ENCODE measurements around the gene COL28A1.
"Not testable (repeated sequence)": the region's sequence is repeated elsewhere in the genome, so short reads cannot be mapped to it uniquely, and the experiment has no call there.

Gene COL28A1

DNA sequence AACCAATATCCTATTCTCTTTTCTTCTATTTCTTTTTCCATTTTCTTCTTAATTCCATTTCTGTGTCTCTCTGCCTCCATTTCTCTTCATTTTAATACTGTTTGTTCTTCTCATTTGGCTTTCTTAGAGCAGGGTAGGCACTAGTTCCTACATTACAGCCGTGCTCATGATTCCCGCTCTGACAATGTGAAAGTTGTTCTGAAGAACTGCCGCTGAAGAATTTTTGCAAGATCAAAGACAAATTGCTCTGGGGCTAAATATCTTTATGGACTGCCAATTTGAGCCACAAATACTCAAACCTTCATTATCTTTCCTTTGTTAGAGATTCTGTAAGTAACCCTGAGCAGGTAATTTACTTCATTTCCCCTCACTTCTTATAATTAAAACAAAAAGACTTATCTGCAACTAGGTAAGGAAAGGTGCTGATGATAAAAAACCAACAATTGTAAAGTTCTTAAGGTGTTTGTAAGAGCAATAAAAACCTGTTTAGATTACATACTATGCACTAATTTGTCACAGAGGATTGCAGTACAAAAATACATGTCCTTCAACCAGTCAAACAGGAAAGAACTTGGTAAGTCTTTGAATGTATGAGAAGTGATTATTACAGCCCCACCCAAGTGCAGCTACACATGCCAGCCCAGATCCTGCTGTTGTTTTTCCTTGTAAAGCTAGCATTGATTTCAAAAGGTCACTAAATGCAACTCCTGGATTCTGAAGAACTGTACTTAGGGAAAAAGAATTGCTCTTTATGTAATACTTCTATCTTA is 127.5 kb downstream of the COL28A1 start:
- FAIRE-seq = peak; percentile 94

DNA sequence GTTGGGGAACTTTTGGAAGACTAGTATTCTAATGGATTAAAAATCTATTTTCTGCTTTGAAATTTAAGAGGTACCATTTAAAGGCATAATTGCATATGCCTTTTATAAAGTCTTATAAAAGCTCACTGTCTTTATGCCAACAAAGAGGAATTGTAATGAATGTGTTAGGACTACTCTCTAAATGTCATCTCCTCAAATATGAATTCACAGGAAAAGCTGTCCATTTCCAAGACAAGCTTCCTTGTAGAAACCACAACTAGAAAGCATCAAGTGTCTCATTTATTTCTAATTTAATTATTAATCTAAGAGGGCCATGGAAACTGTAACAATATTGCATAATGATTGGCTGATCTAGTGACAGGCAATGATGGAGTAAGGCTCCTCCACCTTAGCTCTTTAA is 130.2 kb downstream of the COL28A1 start:
- no peak for FAIRE-seq

DNA sequence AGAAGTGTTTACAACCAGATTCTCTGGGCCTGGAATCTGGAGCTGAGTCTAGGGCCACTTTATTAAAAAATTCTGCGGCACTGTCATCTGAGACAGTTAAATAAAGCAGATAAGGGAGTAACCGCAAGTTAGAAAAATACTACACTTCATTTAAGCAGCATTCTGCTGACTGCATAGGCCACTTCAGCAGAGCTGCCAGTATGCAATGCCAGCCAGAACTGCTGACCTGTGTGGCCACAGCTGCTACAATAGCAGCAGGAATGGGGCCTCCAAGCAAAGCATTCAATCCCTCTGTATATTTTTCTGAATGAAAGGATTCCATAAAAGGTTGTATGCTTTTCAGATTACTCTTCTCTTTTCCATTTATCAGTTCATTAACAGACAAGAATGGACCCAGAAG is 136.0 kb downstream of the COL28A1 start:
- FAIRE-seq = no peak

DNA sequence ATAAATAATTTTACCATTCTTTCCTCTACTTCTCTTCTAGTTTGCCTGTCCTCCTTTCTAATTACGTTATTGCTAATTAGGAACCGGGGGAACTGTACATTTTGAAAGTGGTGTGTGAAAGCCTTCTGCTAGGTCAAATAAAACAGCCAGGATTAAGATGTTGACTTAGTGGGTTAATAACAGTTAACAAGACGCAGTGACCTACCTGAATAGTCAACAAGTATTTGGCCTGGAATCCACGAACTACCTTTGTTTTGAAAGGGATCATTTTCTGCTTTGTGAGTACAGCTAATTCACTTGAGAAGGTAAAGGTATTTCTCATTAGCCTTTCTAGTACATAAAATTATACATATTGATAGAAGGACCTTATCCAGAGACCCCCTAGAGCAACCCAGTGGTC is 139.9 kb downstream of the COL28A1 start:
- no peak for FAIRE-seq

DNA sequence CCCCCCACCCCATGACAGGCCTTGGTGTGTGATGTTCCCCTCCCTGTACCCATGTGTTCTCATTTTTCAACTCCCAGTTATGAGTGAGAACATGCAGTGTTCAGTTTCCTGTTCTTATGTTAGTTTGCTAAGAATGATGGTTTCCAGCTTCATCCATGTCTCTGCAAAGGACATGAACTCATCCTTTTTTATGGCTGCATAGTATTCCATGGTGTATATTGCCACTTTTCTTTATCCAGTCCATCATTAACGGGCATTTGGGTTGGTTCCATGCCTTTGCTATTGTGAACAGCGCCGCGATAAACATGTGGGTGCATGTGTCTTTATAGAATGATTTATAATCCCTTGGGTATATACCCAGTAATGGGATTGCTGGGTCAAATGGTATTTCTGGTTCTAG is 147.5 kb downstream of the COL28A1 start:
- not testable (repeated sequence) for FAIRE-seq

DNA sequence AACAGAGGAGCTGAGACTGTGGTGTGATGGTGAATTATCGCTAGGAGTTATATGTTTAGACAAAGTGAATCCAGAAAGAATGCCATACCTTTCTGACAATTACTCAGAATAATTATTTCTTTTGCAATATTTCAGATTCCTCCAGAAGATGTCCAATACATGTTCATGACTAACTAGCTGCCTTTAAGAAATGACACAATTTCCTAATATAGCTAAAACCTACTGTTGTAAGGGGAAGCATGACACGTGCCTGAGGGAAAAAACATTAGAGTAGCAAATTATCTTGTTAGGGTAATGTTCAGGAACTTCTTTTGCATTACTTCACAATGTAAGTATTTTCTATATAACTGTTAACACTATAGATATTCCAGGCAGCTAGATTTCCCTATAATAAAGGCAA is 150.3 kb downstream of the COL28A1 start:
- no peak for FAIRE-seq

DNA sequence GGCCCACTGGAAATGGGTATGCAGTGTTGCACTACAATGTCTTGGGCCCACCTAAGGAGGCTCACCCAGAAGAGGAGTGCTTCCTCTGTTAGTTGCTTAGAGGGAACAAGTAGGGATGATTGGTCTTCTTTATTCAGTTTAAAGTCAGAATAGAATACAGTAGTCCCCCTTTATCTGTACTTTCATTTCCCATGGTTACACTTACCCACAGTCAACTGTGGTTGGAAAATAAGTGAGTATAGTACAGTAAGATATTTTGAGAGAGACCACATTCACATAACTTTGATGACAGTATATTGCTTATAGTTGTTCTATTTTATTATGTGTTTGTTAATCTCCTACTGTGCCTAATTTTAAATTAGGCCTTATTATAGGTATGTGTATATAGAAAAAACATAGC is 151.4 kb downstream of the COL28A1 start:
- FAIRE-seq = no peak

DNA sequence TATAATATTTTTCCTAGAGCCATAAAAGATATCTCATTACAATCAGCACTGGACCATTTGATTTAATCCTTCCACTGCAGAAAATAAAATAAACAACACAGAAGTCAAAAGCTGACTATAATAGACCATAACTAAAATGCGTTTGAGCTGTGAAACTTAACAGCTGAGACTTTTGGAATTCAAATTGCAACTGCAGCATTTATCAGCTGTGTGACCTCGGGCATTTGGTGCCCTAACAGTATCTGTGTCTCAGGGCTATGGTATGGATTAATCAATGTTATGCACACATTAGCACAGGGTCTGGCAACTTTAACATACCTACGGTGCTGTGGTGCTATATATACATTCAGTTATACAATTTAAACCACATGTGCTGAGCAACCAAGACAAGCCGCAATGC is 160.1 kb downstream of the COL28A1 start:
- no peak for FAIRE-seq

DNA sequence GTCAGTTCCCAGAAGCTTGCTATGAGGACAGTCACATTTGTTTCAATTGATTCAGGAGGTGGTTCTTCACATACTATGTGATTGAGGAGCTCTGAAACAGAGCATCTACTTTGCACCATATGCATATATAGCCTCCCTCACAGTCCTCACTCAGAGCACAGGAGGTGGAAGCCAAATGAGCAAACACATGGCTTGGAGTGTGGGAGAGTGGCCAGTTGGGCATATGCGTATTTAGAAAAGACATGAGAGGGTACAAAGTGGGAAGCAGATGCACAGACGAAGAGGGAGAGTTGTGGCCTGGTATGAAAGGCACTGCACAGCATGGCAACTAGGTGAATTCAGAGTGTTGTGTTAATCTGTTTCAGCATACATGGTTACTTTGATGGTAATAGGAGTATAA is 165.6 kb downstream of the COL28A1 start:
- no peak for FAIRE-seq

DNA sequence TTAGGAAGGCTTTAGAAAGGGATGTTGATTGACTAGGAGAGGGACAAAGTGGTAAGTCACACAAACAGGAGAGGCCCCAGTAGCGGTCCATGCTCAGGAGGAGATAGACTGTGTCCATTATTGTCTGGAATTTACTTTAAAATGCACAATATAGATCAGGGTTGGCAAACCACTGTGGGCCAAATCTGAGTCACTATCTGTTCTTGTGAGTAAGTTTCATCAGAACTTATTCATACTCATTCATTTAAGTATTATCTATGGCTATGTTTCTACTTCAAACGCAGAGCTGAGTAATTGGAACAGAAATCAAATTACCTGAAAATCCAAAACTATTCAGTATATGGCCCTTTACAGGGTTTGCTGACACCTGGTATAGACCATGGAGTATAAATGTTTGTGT is 166.5 kb downstream of the COL28A1 start:
- FAIRE-seq = no peak

DNA sequence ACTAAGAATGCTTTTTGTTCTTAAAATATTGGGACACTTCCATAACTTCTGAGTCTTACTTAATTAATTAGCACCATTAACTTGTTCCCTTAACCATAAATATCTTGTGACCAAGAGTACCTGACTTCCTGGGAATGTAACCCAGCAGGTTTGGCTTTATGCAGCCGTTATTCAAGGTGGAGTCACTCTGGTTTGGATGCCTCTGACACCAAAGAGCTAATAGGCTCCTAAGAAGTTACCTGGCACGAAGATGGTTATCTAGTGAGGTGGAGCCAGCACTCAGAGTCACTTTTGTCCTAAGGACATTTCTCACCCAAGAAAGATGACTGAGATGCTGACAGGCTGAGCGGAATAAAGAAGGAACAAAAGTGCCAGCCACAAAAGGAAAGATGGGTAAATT is 181.0 kb downstream of the COL28A1 start:
- no peak for FAIRE-seq

DNA sequence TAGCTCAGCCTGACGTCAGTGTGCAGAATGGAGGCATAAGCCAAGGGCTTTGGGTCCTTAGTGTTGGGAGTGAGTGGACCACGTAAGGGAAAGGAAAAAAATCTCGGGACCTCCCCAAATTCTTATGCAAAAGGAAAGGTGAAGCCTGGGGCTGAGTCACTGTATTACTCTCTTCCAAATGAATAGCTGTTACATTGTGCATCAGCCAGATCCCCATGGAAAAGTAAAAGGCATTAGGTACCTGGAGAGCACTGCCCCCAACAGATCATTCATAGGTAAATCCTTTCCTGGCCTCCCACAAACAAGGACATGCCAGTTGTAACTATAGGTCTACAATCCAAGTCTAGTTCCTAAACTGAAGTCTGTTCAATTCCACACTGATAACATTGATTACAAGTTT is 182.8 kb downstream of the COL28A1 start:
- FAIRE-seq = no peak

DNA sequence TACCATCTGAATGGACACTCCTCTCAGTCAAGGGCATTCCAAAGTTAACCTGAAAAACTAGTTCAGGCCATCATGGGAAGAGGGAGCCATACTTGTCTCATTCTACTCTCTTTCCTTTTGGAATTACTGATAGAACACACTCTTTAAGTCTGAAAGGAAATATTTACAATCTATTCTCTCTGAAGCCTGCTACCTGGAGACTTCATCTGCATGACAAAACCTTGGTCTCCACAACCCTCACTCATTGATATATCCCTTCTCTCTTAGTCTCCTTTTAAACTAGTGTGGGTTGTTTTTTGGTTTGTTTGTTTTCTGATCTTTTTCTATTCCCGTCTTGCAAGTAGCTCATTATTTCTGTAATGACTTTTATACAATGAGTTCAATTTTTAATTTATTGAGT is 183.8 kb downstream of the COL28A1 start:
- no peak for FAIRE-seq

DNA sequence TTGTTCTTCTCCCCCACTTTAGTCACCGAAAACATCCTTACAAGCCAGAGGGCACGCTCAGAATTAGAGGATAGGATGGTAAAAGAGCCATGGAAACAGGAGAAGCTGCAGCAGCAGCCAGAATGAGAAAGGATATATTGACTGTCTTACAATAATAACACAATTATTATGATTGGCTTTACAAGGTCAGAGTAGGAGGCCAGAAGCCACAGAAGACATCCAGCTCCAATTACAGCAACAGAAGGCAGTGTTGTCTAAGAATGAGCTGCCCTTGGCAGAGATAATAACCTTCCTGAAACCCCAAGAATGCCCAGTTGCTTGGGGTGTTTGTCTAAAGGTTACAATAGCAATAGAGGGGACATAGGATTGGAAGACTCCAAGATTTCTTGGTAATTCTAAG is 184.5 kb downstream of the COL28A1 start:
- no peak for FAIRE-seq

DNA sequence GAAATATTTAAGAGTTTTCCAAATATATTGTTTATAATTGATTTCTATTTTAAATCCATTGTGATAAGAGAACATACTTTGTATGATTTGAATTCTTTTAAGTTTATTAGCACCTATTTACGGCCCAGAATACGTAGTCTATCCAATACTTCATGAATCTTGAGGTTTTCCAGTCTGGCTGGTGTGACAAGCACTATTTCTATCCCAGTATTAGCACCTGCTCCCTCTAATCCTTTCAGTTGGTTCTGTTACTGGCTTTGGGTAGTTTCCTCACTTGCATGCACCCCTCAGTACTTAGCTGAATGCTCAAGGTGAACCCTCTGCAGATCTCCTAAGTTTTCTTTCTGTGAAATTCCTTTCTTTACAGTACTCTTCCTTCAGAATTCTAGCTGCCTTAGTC is 186.5 kb downstream of the COL28A1 start:
- no peak for FAIRE-seq

DNA sequence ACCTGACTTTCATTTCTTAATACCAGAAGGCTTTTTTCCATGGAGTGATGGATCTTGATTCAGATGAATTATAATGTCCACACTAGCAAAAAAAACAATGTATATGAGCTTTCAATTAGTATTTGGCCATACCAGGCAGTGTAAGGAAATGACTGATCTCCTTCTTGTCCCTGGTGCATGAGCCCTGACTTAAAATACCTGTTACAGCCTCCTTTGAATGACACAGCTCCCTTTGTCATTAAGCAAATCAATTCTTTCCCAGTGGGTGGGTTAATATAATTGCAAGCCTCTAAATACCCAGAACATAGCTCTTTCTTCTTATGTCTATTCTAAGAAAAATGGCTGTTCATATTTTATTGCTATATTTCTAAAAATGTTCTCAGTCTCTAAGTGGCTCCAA is 188.6 kb downstream of the COL28A1 start:
- no peak for FAIRE-seq

DNA sequence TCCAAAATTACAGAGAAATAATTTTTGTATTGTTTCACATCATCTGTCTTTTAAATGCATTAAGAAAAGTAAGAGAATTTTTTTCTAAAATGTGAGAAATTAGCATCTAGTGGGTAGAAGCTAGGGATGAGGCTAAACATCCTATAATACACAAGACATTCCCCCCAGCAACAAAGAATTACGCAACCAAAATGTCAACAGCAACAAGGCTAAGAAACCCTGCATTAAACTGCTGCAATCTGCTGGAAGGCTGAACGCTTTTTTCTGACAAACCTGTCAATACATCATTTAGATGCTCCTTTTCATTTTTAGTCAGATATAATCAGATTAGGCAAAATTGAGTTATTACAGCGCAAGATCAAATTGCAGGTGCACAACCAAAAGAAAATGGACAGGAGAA is 191.1 kb downstream of the COL28A1 start:
- FAIRE-seq = no peak

DNA sequence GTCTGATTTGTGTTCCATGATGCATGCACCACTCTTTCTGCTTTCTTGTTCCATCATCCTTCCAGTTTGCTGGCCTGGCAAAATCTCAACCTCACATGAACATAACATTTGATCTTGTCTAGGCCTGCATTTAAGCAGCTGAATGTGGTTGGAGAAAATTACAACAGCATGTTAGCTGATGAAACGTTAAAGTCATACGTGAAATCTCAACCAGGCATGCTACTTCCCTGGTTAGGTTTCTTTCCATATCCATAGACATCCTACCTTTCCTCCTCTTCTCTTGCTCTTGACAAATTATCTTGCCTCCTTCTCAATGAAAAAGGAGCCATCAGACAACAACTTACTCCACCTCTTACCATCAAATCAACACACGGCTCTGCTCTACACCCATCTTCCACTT is 199.8 kb downstream of the COL28A1 start:
- no peak for FAIRE-seq

DNA sequence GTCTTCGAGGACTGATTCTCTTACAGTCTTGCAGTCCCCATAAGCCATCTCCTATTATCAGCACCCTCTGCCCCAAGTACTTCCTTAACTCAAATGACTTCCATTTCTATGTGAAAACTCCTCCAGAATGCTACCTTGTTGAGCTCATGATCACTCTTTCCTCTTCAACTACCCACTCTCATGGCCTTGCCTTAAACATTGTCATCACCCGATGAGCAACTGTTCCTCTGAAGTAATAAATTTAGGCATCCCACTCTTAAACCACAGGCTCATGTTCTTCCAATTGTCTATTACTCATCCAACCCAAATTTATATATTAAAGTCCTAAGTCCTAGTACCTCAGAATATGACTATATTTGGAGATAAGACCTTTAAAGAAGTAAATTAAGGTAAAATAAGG is 200.5 kb downstream of the COL28A1 start:
- no peak for FAIRE-seq

DNA sequence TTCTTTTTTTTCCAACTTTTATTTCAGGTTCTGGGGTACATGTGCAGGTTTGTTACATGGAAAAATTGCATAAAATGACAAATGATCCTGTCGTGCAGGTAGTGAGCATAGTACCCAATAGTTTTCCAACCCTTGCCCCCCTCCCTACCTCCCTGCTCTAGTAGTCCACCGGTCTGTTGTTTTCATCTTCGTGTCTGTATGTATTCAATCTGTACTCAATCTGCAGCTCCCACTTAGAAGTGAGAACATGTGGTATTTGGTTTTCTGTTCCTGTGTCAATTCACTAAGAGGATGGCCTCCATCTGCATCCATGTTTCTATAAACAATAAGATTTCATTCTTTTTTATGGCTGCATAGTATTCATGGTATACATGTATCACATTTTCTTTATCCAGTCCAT is 202.1 kb downstream of the COL28A1 start:
- no peak for FAIRE-seq

DNA sequence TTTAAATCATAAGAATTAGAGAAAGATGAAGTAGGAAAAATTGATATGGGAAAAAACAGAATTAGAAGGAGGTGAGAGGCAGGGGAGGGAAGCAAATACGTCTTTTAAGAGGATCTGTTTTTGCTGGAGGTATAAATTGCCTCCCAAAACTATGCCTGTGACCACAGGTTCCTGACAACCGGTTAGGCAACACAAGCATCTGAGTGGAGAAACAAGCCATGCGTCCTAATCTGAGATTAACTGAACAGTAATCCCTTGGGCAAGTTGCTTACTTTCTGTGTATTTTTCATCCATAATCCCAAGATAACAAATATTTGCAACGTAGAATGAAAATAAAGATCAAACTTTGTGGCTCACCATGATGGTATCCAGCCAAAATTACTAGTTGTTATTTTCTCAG is 204.2 kb downstream of the COL28A1 start:
- FAIRE-seq = no peak

DNA sequence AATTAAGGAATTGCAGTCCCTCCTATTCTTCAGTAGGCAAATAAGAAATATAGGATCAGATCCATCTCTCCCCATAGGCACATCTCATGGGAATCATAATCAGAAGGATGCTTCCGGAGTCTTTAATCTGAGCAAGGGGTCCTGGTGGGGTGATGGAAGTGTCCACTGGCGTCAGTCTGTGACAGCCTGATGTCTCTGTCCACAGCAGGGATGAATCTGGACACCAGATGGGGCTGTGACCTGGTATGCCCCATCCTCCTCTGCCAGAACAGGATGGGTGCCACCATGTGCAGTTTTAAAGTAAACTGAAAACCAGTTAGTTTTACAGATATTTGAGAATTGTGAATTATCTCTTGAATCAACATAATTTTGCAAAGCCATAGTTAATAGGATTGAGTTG is 204.7 kb downstream of the COL28A1 start:
- no peak for FAIRE-seq

DNA sequence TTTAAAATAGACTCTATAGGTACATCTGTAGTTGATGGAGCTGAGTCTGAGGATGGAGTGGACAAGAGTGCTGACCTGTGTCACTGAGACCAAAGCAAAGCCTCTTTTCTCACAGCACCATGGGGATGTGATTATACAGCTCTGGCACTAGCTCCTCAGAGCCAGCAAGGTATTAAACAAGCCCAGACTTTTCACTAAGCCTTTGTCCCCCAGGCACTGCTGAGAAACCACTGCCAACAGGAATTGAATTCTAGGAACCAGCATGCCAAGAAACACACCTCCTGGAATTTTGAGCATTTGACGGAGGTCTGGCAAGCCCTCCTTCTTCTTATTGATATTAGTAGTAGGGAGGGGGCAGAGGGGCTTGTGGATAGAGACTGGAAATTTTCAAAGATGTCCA is 206.3 kb downstream of the COL28A1 start:
- no peak for FAIRE-seq

DNA sequence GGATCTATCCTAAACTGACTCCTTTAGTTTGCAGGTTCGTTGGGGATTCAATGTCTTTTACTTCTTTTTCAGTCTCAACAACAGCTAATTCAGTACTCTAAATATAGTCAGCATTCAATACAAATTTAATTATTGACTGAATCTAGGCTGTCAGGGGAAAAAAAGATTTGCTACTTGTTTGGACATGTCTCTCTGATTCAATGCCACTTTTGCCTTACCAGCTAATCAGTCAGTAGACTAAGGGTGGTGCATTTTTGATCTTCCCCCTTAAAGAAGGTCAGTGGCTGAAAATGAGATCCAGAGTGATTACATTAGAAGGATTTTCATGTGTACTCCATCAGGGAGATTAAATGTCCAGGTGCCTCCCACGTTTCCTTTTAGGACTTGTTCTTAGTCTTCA is 208.2 kb downstream of the COL28A1 start:
- FAIRE-seq = no peak

DNA sequence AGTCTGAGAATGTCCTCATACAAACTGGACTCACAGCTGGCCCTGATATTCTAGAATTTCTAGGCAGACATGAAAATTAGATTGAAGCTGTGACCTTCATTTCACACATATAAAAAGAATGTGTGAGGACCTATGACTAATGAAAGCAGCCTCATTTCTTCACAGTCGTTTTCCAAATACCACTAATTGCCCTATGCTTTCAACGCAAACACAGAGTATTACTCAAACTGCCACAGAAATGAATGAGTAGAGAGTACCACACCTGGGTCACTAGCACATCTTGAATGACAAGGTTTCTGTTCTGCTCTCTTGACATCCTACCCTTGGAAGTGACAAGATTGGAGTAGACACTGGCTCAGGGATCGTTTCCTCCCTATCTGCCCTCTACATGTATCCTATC is 211.0 kb downstream of the COL28A1 start:
- FAIRE-seq = no peak
